Fibroblast of pulmonary artery (primary cell): ENCODE results near the gene MRPL46.
A peak's percentile ranks its signal among the peaks of the same experiment; 100 is the strongest.
"Not testable (repeated sequence)": the region's sequence is repeated elsewhere in the genome, so short reads cannot be mapped to it uniquely, and the experiment has no call there.

ENCODE experiments used
- DNase-seq: peaks from one replicate; pipeline ENCODE4 v3.0.0-alpha.2; 2010; ENCODE audit warnings: low read depth
- H3K4me3 ChIP-seq: replicated peaks from 2 replicates; pipeline ENCODE4 v1.5.1; 2011; ENCODE audit warnings: low read depth, mild to moderate bottlenecking, control low read depth, low read length, moderate library complexity
- CTCF ChIP-seq: IDR thresholded peaks from 2 replicates; pipeline ENCODE4 v1.5.1; 2011; ENCODE audit warnings: mild to moderate bottlenecking, control low read depth, low read length, inconsistent platforms; ENCODE audit errors: missing control alignments

Gene MRPL46

GRCh38 chr15:88482263-88482662 is 15.1 kb upstream of the MRPL46 start:
- TF ChIP-seq CTCF: no peak
- no peak for DNase-seq

DNA sequence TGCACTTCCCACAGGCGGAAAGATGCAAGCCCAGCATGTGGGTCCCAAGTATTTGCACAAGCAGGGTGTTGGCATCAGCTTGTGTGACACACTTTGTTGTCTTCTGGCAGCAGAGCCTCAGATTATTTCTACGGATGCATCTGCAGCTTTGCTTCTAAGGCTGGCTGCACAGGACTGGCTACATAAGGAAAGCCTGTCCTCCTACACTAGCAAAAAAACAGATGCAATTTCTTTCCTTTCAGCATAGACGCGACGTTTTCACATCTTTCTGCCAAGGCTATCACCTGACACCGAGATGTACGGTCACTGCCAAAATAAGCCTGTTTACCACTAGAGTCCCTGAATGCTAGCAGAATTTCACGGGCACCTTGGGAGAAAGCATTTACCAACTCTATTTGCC is 13.8 kb upstream of the MRPL46 start:
- TF ChIP-seq CTCF: no peak
- H3K4me3 ChIP-seq: no peak overlapping the region
- DNase-seq: no peak

More at GRCh38 chr15:88482263-88482662, 15.1 kb upstream of the MRPL46 start:
- no peak overlapping the region for H3K4me3 ChIP-seq

DNA sequence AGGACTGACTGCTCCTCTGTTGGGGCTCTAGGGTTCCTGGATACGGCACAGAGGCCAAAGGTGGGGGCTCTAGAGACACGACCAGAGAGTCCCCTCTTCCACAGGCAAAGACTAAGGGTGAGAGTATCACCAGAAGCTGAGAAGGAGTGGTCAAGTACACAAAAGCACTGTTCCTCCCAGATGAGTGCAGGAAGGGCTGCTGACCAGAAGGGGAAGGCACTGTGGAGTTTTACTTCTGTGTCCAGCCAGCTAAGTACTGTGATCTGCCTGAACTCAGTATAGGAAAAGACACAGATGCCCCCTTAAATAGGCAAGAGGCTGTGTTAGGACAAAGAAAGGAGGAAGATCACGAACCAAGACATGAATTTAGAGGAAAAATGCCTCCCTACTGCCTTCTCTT is 12.0 kb upstream of the MRPL46 start:
- no peak for TF ChIP-seq CTCF
- H3K4me3 ChIP-seq: no peak overlapping the region
- no peak for DNase-seq

GRCh38 chr15:88477904-88478303 is 10.7 kb upstream of the MRPL46 start:
- no peak for TF ChIP-seq CTCF
- no peak overlapping the region for H3K4me3 ChIP-seq
- no peak for DNase-seq

DNA sequence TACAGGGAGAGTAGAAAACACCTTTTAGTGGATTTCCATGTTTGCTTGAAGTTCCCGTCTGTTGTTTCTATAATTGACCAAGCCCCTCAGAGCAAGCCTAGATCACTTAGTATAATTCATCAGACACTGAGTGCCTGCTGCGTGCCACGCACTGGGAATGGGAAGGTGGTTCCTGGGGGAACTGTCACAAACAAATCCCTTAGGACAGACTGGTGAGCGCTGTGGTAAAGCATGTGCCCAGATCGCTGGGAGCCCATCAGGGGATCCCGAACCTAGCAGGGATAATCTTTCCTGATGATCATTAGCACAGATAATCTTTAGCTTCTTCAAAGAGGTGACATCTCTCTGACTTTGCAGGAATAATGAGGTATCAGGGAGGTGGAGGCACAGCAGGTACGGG is 9.9 kb upstream of the MRPL46 start:
- TF ChIP-seq CTCF: no peak
- no peak overlapping the region for H3K4me3 ChIP-seq
- DNase-seq: no peak

GRCh38 chr15:88476635-88477060 is 9.5 kb upstream of the MRPL46 start:
- peak; percentile 66 for DNase-seq
- TF ChIP-seq CTCF: peak; percentile 59
- no peak overlapping the region for H3K4me3 ChIP-seq

GRCh38 chr15:88473661-88474293 is 6.6 kb upstream of the MRPL46 start:
- H3K4me3 ChIP-seq, DNase-seq: not testable (repeated sequence)
